IPS-18c (cell line): ENCODE measurements around the gene DCTN2.
"Not testable (repeated sequence)": the region's sequence is repeated elsewhere in the genome, so short reads cannot be mapped to it uniquely, and the experiment has no call there.

Experiments
- H3K4me3 ChIP-seq: 2 replicates; pipeline ENCODE4 v1.7.0; 2013; ENCODE audit warnings: low read depth, mild to moderate bottlenecking, low read length, moderate library complexity; ENCODE audit not compliant: insufficient read depth
- H3K9me3 ChIP-seq: one replicate; pipeline ENCODE4 v1.6.1; 2013; ENCODE audit warnings: mild to moderate bottlenecking, low read length, moderate library complexity; ENCODE audit not compliant: control insufficient read depth, insufficient read depth

The DCTN2 gene

DNA sequence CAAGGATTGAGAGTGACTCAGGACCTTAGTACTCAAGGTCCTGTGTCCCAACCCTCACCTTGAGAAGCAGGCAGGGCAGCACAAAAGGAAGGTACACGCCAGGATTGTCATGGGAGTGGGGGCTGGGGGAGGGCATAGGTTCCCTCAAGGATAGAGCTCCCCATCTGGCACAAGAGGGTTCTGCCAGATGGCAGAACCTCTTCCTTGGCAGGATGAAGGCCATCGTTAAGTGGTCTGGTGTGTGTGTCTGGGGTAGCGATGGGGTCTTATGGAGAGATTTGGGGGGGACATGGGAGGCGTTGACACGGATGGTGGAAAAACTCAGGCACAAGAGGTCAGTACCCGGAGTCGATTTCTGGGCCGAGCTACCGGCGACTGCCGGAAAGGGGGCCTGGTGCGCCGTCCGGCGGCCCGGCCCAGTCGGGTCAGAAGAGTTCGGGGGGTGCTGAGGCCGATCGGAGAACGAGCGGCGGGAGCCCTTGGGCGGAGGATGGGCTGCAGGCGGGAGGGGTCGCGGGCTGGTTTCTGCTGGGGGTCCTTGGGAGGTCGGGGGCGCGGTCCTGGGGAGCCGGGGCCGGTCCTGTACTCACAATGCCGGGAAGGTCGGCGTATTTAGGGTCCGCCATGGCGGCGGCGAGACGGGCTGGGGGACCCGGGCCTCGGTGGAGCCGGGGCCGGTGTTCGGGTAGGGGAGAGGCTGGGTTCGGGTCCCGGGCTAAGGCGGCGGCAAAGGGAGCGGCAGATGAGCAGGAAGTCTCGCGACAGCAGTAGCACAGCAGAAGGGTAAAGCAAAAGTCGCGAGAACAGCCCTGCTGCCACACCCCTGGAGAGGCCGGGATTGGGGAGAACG lies at the start of gene DCTN2:
TSS of gene DCTN2 (minus strand) at position 755 of the 850 bp plus-strand sequence. CDS start at position 626, 129 bp downstream.
- peak within 1 kb of the TSS; percentile 88 for H3K4me3 ChIP-seq
- no peaks in the 10 kb centered on the region for H3K9me3 ChIP-seq

DNA sequence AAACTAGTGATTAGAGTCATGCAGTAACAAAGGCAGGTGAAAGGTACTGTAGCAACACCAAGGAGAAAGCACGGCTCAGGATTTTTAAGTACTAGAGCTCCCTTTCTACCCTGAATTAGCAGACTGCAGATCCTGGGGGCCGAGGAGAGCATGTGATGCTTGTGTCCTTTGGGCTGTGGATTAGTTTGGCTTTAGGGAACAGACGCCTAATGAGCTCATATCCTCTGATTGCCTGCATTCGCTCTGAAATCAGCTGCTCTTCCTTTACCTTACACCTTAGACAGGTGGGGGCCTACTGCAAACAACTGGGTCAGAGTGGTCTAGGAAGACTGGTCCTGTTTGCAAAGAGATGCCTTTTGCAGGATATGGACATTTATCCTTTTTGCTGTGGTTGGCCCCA lies 46.2 kb upstream of the DCTN2 start:
- no peak overlapping the region for H3K4me3 ChIP-seq
- no peaks in the 10 kb centered on the region for H3K9me3 ChIP-seq

GRCh38 chr12:57592551-57593165 lies 45.7 kb upstream of the DCTN2 start:
- Histone ChIP-seq H3K4me3 (no peak overlapping the region; the same call in 1 of the 2 replicates), H3K9me3 (no peaks in the 10 kb centered on the region)

DNA sequence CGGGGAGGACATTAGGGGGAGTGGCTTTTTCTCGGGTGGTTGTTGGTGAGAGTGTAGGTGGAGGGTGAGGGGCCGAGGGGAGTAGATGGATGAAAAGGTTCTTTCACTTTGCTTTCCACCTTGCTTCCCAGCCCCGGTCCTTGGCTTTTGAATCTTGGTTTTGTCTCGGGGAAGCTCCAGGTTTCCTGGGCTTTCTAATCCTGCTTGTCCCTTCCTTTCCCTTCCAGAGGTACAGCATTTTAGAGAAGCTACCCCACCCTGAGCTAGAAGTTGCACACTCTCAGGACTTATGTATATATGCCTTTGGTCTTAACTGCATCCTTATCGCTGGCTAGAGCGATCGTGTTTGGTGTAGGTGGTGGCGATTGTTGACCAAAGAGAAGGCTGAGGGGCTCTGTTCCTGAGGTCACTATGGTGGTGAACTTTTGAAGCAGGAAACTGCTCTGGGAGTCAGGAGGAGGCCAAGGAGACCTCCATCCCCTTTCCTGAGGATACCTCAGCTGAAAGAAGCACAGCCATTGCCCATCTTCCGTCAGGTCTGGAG lies 44.9 kb upstream of the DCTN2 start:
- Histone ChIP-seq H3K4me3 (peak overlapping the region; percentile 92), H3K9me3 (no peaks in the 10 kb centered on the region)

DNA sequence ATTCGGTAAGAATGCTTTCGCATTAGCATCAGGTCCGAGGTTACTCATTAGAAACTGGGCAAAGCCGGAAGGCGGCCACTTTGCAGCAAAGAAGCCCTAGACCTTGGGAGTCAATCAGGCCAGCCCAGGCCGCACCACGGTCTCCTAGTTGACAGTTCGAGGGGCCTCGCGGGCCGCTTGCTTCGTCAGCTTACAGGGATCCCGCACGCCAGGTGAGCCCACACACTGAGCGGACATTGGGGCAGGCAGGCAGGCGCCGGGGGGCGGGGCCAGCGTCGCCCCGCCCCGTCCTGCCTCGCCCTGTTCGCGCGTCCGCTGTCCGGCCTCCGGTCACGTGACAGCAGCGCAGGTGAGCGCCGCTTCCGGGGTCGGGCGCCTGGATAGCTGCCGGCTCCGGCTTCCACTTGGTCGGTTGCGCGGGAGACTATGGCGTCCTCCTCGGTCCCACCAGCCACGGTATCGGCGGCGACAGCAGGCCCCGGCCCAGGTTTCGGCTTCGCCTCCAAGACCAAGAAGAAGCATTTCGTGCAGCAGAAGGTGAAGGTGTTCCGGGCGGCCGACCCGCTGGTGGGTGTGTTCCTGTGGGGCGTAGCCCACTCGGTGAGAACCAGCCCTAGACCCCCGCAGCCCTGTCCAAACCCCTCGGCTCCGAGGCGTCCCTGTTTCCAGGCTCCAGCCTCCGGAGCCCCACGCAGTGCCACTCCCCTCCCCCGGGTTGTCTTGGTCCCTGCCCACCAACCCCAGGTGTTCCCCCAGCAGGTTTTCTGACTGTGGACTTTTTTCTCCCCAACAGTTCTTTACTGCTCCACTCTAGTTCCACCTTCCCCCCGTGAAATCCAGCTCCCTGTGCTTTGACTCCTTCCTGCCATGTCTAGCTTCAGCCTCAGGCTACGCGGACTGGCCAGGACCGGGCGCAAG lies 44.1 kb upstream of the DCTN2 start, which contains the start of gene PIP4K2C:
TSS of gene PIP4K2C (plus strand) at position 329 of the 918 bp plus-strand sequence. CDS start at position 427, 98 bp downstream.
- H3K9me3 ChIP-seq = no peaks in the 10 kb centered on the region
- H3K4me3 ChIP-seq = peak within 1 kb of the TSS; percentile 92

DNA sequence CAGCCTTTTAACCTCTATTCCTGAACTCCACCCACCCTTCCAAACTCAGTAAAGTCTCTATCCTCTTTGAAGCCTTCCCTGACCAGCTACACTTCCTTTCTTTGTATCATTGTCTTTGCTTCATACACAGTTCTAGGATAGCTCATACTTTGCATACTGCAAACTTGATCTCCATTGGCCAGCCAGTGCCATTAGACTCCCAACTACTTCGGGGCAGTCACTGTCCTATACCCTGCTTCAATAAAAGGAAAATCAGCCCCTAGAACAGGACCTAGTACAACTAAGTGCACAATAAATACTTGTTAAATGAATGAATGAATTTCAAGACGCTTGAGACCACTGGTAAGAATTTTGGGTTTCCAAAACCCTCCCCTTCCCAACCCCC lies 43.5 kb upstream of the DCTN2 start:
- Histone ChIP-seq H3K9me3 (no peaks in the 10 kb centered on the region), H3K4me3 (peak overlapping the region; percentile 92)

GRCh38 chr12:57588951-57589610 lies 42.1 kb upstream of the DCTN2 start:
- H3K9me3 ChIP-seq, H3K4me3 ChIP-seq: not testable (repeated sequence)

DNA sequence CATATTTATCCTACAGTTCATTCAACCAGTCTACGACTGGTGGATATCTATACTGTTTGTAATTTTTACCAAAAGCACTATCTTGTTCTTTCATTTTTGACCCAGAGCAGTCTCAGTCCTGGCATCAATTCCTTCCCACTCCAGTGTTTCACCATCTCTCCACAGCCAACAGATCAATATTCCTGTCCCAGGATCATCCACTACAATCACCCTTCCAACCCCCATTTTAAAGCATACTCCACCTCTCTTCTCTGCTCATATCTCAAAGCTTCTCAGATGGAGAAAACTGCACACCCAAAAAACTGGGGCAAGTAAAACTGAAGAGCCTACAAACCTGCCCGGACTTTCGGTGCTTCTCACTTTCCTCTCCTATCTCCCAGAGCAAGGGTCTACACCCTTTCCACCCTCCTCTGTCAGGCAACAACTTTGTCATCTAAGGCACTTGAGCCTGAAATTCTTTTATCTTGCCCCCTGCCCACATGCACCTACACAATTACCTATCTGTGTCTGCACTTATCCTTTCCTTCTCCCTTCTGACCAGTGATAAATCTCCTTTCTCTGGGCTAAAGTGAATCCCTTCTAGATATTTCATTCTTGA lies 39.9 kb upstream of the DCTN2 start:
- H3K9me3 ChIP-seq = no peaks in the 10 kb centered on the region

DNA sequence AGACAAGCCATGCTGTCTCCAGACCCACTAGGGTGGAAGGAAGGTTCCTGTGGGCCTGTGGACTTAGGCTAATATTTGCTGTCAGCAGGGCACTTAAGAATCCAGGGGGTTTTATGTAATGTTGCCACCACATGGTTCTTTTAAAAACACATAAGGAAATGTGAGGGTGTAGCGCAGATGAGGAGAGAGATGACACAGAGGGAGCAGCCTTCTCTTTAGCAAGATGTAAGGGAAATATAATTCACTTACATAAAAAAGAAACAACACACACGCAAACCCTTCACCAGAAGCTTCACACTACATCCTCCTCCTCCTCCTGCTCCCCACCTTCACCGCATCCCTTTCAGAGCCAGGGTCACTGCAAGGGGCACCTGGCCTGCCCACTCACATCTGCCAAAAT lies 39.1 kb upstream of the DCTN2 start:
- Histone ChIP-seq H3K9me3 (no peaks in the 10 kb centered on the region), H3K4me3 (no peak overlapping the region)

More for the DNA sequence above, 39.9 kb upstream of the DCTN2 start:
- H3K4me3 ChIP-seq = no peak overlapping the region

GRCh38 chr12:57585156-57585555 lies 38.2 kb upstream of the DCTN2 start:
- H3K9me3 ChIP-seq = no peaks in the 10 kb centered on the region
- H3K4me3 ChIP-seq = no peak overlapping the region

GRCh38 chr12:57584690-57585089 lies 37.7 kb upstream of the DCTN2 start:
- no peaks in the 10 kb centered on the region for H3K9me3 ChIP-seq
- H3K4me3 ChIP-seq = no peak overlapping the region

GRCh38 chr12:57584050-57584449 lies 37.1 kb upstream of the DCTN2 start:
- H3K4me3 ChIP-seq = no peak overlapping the region

DNA sequence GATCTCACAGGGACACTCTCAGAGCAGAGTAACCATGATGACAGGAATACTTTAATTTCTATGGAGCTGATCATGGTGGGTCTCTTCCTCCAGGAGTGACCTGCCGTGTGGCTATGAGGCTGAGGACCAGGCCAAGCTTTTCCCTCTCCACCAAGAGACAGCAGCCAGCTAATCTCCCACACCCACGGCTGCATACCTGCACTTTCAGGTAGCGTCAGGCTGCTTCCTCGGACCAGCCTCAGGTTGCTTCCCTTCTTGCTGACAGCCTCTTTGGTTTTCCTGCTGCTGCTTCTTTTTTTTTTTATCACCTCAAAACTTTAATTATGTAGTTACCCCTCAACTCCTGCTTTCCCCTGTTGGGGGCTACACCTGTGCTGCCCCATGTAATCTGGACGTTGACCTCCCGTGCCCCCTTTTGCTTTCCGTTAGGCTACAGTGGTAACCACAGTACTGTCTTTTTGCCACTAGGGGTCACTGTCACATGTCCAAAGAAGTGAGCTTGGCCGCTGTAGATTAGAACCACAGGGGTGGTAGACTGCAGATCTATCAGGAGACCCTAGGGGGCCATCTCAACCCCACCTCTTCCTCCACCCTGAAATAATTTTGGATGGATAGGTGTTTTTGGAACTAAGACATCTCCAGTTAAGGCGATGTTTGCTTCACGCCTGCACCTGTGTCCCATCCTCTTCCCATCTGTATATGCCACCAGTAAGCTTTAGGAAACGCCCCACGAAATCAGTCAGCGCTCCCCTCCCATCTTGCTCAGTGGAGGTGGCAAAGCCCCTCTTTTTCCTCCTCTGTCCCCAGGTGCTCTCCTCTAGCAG lies 36.2 kb upstream of the DCTN2 start:
- no peak overlapping the region for H3K4me3 ChIP-seq

More at GRCh38 chr12:57584050-57584449, 37.1 kb upstream of the DCTN2 start:
- H3K9me3 ChIP-seq = no peaks in the 10 kb centered on the region

GRCh38 chr12:57582440-57582839 lies 35.4 kb upstream of the DCTN2 start:
- H3K4me3 ChIP-seq = no peak overlapping the region
- H3K9me3 ChIP-seq = no peaks in the 10 kb centered on the region

More for the DNA sequence above, 36.2 kb upstream of the DCTN2 start:
- no peaks in the 10 kb centered on the region for H3K9me3 ChIP-seq

GRCh38 chr12:57581802-57582201 lies 34.8 kb upstream of the DCTN2 start:
- Histone ChIP-seq H3K4me3 (no peak overlapping the region), H3K9me3 (no peaks in the 10 kb centered on the region)

DNA sequence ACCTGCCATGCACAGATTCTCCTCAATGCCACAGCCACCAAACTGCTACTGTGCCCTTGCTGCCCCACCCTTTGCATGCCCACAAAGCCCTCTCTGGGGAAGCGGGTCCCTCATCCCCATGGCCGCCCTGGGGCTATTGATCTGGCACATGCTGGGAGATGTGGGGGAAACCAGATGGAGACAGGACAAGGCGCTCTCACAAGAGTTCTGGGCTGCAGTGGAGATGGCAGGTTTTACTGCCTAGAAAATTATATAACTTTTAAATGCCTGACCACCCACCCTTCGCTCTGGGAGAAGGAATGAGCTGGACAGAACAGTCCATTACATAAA lies 33.4 kb upstream of the DCTN2 start:
- H3K4me3 ChIP-seq = no peak overlapping the region
- H3K9me3 ChIP-seq = no peaks in the 10 kb centered on the region
